Measurements from ENCODE around the gene WDR26.
"Not testable (repeated sequence)": the region's sequence is repeated elsewhere in the genome, so short reads cannot be mapped to it uniquely, and the experiment has no call there.

WDR26 gene

DNA sequence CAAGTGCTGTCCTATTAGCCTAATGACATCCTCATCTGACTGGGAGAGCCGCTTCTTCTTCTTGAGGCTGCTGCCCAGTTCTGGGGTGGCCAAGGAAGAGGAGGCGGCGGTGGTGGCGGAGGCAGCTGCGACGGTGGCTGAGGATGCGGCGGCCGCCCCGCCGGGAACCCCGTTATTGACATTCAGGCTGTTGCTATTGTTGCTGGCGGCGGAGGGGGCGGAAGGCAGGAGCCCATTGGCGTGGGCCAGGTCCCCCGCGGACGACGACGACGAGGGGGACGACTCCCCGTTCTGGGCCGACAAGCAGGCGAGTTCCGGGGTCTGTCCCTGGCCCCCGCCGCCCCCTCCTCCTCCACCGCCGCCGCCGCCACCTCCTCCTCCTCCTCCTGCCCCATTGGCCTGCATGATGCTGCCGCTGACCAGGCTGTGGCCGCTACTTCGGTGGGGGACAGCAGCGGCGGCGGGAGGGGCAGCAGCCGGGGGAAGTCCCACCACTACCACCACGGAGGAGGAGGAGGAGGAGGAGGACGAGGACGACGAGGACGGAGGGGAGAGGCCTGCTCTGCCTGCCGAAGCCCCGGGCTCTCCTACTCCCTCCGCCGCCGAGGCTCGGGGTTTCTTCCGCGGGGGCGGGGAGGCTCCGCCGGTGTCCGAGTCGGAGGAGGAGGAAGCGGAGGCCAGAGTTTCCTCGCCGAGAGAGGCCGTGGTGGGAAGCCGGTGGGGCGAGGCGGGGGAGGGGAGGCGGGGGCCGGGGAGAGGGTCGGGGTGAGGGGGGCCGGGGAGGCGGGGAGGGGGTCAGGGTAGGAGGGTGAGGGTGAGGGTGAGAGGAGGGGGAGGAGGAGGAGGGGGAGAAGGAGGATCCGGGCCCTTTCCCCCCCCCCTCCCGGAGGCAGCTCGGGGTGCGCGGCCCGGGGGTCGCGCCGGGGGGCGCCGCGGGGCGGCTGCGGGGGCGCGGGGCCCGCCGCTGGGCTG lies 610 bp downstream of the WDR26 start:
- DNase-seq (ENCODE audit: low read depth), result no peak

DNA sequence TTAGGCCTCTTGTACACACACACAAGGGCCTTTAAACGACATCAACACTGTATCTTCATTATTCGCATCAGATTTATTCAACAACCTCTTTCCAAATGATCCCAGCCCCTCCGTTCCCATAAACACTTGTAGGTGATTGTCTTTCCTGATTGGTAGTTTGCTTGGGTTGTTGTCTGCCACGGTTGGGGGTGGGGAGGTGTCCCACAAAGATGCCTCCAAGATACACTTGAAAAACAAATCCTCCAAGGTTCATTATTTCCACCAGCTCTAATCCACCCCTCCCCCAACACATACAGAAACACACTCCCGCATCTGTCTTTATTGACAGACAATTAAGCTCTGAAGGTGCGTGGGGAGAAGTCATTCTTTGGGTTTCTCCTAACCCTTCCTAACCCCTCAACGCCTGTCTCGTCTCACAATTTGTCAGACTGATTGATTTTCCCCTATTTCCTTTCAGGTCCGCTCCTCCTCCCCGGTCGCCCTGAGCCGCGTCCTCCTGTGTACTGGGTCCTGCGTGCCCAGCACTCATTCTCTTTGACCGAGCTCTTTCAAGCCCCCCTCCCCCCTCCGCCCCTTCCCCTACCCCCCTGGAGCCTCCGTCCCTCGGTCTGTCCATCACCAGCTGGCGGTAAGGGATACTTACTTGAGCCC lies 1.4 kb downstream of the WDR26 start:
- no peak for DNase-seq (ENCODE audit: low read depth)

DNA sequence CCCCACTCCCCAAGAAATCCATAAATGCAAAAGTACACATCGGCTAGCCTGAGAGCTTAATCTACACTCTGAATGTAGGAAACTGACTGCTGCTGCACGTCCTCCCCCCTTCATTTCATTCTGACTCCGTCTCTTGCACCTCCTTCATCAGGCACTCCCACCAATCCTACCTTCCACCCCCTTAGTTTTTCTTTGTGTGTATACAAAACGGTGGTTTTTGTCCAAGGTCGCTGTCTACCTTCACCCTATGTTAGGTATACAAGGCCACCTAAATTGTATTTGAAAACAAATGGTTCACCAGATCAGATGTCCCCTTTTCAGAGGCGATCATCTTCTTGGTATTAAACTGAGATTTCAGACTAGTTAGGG lies 1.9 kb downstream of the WDR26 start:
- no peak for DNase-seq (ENCODE audit: low read depth)

DNA sequence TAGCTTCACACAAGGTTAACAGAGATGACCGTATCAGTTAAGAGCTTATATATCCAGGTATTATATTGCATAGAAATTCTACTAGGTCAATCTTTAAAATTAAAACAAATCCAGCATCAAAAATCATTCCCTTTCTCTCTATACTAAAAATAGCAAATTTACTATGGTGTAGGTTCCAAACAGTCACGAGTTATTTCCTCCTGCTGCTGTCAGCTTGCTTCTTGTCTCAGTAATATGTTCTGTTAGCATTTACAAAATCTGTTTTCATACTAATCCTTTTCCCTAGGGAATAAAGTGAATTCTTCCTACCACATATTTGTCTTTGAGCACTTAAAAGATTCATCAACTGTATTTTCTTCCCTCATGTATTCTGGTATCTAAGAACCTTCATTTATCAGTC lies 2.5 kb downstream of the WDR26 start:
- DNase-seq (ENCODE audit: low read depth), result no peak

DNA sequence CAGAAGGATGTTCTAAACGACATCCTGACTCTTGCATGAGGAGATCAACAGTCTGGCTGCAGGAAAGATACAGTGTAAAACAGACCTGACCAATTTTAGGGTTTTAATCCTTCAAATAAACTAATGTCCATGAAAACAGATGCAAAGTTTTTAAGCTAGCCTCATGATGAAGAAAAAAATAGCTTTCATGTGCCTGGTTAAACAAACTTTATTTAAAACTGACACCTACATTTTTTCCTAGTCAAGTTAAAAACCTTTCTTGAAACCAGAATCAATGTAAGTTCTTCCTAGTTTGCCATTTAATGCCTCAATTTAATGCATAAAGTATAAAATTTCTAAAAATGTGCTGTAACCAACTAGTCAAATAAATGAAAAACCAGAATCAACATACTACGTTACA lies 2.9 kb downstream of the WDR26 start:
- DNase-seq (ENCODE audit: low read depth), result no peak

DNA sequence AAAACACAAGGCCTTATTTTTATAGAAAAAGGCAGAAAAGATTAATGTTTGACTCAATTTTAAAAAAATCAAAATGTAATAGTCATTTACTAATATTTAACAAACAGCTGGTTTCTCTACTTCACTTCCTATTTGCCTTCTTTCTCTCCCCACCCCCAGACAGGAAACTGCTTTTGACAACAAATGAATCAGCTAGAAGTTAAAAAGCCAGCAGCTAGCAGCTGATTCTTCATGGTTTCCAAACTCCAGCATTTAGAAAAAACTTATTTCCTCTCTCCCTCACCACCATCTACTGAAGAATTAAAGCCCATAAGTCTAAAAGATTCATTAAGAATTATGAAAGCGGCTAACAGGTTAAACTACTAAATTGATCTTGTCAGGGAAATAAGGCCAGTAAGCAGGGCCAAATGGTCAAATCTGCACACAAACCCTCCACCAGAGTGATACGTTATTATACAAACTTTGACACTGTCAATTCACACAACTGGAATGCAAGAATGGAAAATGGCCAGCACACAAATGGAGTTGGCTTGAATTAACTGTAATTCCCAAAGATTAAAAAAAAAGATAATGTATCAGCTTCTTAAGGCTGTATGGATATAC lies 4.0 kb downstream of the WDR26 start:
- peak; percentile 64 for DNase-seq (ENCODE audit: low read depth)

DNA sequence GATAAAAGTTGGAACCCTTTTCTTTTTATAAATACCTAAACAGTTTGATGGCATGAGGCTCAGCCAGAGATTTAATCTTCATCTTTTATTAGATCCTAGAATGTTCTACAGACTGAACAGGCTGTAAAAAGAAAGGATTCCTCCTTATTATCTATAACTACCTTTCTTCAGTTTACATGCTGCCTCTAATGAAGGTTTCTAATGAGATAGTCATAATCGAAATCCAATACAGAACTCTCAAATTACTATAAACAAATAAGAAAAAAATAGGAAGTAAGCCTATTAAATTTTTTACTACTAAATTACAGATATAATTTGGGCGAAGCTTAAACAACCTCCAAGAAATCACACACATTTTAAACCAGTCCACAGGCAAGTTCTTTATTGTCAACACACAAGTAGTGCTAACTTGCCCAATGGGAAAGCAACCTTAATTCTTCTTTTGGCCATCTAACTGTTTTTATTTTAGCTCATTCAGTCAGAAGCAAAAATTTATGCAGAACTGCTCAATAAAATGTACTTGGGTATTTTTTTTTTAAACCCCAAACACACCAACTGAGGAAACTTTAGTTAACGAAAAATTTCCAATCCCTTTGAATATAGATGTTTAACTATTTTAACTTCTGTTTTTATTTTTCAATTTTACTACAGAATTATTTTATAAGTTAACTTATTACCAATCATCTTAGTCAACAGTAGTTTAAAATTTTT lies 4.8 kb downstream of the WDR26 start:
- DNase-seq (ENCODE audit: low read depth), result no peak

DNA sequence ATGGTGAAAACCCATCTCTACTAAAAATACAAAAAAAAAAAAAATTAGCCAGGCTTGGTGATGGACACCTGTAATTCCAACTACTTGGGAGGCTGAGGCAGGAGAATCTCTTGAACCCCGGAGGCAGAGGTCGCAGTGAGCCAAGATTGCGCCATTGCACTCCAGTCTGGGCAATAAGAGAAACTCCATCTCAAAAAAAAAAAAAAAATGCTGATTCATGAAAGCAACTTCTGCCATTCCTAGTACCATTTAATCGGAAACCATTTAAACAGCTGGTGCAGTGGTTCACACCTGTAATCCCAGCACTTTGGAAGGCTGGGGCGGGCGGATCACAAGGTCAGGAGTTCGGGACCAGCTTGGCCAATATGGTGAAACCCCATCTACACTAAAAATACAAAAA lies 5.9 kb downstream of the WDR26 start:
- DNase-seq (ENCODE audit: low read depth), result not testable (repeated sequence)

DNA sequence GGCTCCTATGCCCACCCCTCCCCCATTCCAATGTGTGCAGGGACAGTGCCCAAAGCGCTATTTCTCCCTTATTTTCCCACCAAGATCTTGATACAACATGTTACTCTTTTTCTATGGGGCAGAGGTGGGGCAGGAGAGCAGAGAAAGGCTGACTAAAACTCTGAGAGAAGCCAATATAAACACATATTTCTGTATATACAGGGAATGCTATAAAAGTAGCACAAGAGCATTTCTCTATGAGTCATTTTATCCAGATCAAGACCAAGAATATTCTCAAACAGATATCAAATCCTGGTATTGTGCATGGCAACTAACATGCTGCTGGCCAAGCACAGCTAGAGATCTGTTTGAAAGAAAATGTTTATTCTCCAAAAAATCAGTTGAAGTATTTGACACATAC lies 7.3 kb downstream of the WDR26 start:
- DNase-seq (ENCODE audit: low read depth), result no peak

DNA sequence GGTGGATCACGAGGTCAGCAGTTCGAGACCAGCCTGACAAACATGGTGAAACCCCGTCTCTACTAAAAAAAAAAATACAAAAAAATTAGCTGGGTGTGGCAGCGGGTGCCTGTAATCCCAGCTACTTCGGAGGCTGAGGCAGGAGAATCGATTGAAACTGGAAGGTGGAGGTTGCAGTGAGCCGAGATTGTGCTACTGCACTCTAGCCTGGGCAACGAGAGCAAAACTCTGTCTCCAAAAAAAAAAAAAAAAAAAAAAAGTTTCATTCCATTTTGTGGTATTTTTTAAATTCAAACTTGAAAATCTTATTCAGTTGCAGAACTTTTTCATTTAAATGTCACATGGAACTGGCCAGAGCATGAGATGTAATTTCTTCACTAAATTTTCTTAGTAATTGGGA lies 7.7 kb downstream of the WDR26 start:
- not testable (repeated sequence) for DNase-seq (ENCODE audit: low read depth)

DNA sequence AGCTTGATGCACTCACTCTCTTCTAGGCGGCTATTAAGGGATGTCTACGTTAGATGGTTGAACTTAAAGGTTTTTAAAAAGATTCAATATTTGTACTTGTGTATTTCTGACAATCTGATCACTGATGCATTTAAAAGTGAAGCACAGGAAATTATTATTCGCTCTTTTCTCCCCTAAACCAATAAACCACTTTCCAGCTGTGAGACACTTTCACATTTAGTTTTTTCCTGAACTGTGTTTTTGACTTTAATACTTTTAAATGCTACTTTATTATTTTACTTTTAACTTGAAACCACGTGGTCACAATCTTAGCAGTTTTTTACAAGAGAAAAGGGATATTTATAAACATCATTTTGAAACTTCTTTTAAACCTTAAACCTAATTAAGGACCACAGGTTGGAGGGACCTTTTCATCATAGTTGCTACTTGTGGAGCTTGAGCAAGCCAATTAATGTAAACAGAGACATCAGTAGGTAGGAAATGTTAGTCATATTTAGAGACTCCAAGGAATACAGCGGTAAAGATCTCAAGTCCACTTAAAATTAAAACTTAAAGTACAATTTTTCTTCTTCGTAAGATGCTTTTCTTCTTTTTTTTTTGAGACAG lies 9.2 kb downstream of the WDR26 start:
- DNase-seq (ENCODE audit: low read depth), result no peak

DNA sequence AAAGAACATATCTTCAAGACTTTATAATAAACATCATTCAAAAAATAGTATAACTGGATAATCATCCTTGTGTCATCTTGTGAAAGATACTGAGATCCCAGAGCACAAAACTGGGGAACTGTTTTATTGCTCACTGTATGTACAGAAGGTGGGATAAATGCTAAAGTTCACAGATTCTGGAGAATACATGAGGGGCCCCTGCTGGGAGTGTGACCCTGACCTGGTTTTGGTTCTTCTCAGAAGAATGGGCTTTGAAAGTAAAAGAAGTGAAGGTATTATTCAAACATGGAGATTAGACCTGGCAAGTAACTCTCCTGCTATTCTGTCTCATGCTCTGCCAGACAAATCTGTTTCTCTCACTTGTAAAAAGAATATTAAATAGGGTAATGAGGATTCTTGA lies 14.5 kb downstream of the WDR26 start:
- DNase-seq (ENCODE audit: low read depth), result no peak

DNA sequence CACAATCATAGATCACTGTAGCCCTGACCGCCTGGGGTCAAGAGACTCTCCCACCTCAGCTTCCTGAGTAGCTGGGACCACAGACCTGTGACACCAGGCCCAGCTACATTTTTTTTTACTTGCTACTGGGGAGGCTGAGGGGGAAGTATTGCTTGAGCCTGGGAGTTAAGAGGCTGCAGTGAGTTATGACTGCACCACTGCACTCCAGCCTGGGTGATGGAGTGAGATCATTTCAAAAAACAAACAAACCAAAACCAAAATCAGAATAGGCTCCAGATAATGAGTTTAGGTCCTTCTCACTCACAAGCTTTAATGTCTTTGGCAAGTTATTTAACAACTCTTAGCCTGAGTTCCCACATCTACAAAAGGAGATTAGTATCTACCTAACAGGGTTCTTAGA lies 22.8 kb downstream of the WDR26 start:
- no peak for DNase-seq (ENCODE audit: low read depth)

DNA sequence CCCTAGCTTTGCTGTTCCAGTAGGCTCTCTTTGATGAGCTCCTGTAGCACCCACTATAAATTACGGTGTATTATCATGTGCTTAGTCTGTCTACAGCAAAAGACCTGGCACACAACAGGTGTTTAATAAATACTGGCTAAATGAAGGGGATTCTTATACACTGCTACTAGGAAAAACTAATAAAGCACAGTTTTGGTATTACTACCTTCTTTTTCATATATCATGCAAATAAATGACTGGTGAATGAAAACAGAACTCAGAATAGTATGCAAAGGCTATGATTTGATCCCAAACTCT lies 26.4 kb downstream of the WDR26 start:
- no peak for DNase-seq (ENCODE audit: low read depth)

DNA sequence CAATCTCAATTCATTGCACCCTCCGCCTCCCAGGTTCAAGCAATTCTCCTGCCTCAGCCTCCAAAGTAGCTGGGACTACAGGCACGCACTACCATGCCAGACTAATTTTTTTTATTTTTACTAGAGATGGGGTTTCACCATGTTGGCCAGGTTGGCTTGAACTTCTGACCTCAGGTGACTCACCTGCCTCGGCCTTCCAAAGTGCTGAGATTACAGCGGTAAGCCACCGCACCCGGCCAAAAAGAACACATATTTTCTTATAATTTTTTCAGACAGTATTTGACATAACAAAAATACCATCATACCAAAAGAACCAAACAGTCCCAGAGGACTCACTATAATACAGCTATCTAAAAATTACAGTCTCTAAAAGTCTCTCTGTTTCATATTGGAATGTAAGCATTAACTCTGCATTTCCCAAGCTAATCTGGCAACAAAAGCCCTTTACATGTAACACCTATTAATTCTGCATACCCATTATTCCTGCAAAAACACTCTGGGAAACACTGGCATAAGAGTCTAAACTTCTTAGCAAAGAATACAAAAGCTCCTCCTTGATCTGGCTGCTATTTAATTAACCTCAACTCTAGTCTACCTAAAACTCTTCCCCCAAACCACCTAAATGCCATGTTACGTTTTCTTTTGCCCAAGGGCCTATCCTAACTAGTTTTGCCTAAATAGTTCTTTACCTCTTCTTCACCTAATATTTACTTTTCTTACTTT lies 26.9 kb downstream of the WDR26 start:
- DNase-seq (ENCODE audit: low read depth), result no peak

DNA sequence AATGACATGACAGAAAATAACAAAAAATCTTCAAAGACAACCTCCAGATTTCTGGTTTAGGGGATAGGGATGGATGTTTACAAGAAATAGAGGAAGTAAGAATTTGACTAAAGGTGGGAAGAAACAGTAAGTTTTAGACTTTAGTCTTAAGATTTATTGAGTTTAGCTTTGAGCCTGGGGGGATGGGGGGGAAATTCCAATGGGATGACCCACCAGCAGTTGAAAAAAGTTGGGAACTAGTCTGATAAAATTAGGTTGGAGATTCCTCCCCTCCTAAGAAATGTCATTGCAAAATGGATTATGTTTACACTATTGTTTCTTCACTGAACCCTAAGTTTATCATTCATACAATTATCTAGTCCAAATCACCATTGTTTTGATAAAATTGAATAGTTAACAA lies 28.4 kb downstream of the WDR26 start:
- DNase-seq (ENCODE audit: low read depth), result no peak

DNA sequence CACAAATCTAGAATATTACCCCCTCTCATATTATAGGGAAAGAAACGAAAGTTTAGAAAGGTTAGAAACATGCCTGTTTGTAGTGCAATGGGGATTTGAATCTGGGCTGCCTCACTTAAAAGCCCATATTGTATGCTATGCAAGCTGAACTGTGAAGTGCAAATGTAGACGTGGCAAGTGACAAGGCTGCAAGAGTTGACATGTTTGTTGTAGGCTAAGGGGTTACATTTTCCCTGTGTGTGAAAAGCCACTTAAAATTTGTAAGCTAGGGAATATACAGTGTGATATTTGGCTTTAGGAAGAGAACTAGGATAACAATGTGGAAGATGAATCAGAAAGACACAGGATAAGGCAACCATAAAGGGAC lies 29.0 kb downstream of the WDR26 start:
- no peak for DNase-seq (ENCODE audit: low read depth)

DNA sequence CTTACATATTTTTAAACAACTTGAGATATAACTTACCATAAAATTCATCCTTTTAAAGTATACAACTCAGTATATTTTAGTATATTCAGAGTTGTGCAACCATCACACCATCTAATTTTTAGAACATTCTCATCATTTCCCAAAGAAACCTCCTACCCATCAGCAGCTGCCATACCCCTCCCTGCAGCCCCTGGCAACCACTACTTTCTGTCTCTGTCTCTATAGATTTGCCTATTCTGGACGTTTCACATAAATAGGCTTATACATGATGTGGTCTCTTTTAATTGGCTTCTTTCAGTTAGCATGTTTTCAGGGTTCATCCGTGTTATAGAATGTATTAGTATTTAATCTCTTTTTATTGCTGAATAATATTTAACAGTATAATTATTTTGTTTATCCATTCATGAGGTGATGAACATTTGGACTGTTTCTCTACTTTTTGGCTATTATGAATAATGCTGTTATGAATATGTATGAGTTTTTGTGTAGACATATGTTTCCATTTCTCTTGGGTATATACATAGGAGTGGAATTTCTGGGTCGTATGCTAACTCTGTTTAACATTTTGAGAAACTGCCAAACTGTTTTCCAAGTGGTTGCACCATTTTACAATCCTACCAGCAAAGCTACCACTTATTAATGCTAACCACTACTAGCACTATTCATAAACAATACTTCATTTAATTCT lies 29.5 kb downstream of the WDR26 start:
- no peak for DNase-seq (ENCODE audit: low read depth)

DNA sequence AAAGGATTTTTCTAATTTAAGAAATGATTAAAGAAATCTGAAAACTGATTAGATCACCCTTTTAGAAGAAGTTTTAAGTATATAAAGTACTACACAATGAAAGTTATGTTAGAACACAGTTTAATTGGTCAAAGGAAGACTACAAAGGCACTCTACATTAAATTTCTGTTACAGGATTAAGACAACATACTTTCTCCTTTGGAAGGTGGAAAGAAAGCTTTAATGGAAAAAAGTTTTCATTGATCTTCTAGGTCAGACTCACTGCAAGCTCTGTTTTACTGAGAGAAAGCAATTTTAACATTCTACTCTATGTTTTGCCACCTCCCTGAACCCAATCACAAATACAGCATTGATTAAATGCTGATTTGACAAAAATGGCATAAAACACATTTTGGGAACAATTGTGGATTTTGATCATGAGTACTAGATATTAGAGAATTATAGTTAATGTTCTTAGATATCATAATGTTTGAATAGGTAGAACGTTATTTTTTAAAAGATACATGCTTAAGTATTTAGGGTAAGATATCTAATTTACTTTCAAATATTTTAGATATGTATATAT lies 32.0 kb downstream of the WDR26 start:
- no peak for DNase-seq (ENCODE audit: low read depth)

DNA sequence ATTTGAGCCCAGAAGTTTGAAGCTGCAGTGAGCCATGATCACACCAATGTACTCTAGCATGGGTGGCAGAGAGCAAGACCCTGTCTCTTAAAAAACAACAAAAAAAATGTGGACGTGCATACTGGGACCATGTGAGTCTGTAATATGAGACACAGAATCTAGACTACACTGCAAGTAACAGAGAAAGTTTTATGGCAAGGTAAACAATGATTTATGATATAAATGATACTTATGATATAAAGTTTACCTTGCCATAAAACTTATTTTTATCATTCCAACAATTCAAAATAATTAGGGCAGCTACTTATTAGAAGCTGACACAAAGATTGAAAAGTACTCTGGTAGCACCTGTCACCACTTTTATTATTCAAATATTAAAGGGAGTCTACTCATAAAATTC lies 34.7 kb downstream of the WDR26 start:
- no peak for DNase-seq (ENCODE audit: low read depth)

DNA sequence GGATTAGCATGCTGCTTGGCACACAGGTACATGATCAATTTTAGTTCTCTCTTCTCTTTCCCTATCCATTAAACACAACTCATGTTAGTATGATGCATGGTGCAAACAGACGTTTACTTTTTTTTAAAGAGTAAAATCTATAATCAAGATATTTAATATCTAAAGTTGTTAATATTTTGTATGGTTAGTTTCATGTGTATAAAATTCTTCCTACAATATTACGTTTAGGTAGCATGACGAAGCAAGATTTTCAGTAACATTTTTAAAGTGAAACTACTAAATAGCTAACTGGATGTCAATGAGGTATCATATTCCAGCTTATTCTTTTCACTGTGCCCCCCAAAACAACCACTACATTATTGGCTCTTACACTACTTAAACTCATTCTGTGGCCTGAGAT lies 41.3 kb downstream of the WDR26 start:
- DNase-seq (ENCODE audit: low read depth), result no peak
